GM12891 (cell line): ENCODE data around the gene NXF2B.

Experiments used
- POLR2A ChIP-seq: IDR thresholded peaks from 2 replicates; pipeline ENCODE4 v1.6.1; 2011; ENCODE audit warnings: low read depth, low read length, control low read depth
- POLR2AphosphoS5 ChIP-seq: IDR thresholded peaks from 2 replicates; pipeline ENCODE4 v1.6.1; 2011; ENCODE audit warnings: low read depth, low read length, control low read depth

GRCh38 chrX:102339312-102340298 is 100.2 kb downstream of the NXF2B start:
- no peak for TF ChIP-seq POLR2A
- TF ChIP-seq POLR2AphosphoS5 = no peak
